T-helper 1 cell treated with Interleukin-12 subunit alpha and Interleukin-12 subunit beta and Interleukin-4 antibody, amounts not matched to agents 30 ng/mL and 1 ng/mL, for 36 hours (primary cell): ENCODE measurements around the gene DEAF1. TPM values are rescaled to one million over a fixed set of nuclear protein-coding genes. Genes with fewer than 3 reads are reported as not detected.
"Not testable (repeated sequence)": the region's sequence is repeated elsewhere in the genome, so short reads cannot be mapped to it uniquely, and the experiment has no call there.

Experiments
- intact Hi-C: fragments of 100-400 bp; cut with micrococcal nuclease; formaldehyde crosslinking; loops from one replicate; pipeline ENCODE4 v1.15.1; 2024
- total RNA-seq: library from RNA; stranded (reverse); gene quantifications from 2 replicates; pipeline ENCODE4 v1.2.3, GENCODE V29; 2022

Gene DEAF1
- total RNA-seq, 1 donor from 2014 or later, result 46.7 TPM

- intact Hi-C loops, result no loop called here
Measured at GRCh38 chr11:702462-703461, 7.7 kb upstream of the DEAF1 start.

- intact Hi-C loops, result no loop called here
Measured at GRCh38 chr11:701741-702461, 6.9 kb upstream of the DEAF1 start.

- intact Hi-C loops, result loop anchor here (5.0 kb wide), 1 partner anchor 213 kb away; the partner anchor contains the start of gene CHID1
Measured at GRCh38 chr11:699753-700152, 4.7 kb upstream of the DEAF1 start.

- intact Hi-C loops, result loop anchor here (5.0 kb wide), 1 partner anchor 213 kb away; the partner anchor contains the start of gene CHID1
Measured at GRCh38 chr11:699116-699508, 4.1 kb upstream of the DEAF1 start.

- intact Hi-C loops, result loop anchor here (5.0 kb wide), 1 partner anchor 214 kb away; the partner anchor contains the start of gene CHID1
Measured at GRCh38 chr11:698493-699115, 3.6 kb upstream of the DEAF1 start.

- intact Hi-C loops, result loop anchor here (5.0 kb wide), 1 partner anchor 214 kb away; the partner anchor contains the start of gene CHID1
Measured at GRCh38 chr11:697811-698311, 2.8 kb upstream of the DEAF1 start.

- intact Hi-C loops, result loop anchor here (1.0 to 5.0 kb wide), 2 partner anchors 26 to 215 kb away; partner anchors contain the start of gene CHID1
Measured at GRCh38 chr11:696955-697491, 2.0 kb upstream of the DEAF1 start.

- intact Hi-C loops, result loop anchor here (1.0 to 5.0 kb wide), 13 partner anchors 28 to 459 kb away; partner anchors contain the start of genes CHID1, GATD1, HRAS and IRF7
Measured at GRCh38 chr11:695538-696248, 671 bp upstream of the DEAF1 start, which contains the start of gene TMEM80. TSS of gene TMEM80 (plus strand) at chr11:695816. CDS start at chr11:695828, 12 bp downstream.

GRCh38 chr11:695288-695537 is 191 bp upstream of the DEAF1 start:
- intact Hi-C loops, result loop anchor here (1.0 to 5.0 kb wide), 12 partner anchors 52 to 459 kb away; partner anchors contain the start of genes CHID1, GATD1, HRAS and IRF7

- intact Hi-C loops, result loop anchor here (2.0 kb wide), 1 partner anchor 187 kb away; the partner anchor contains the start of gene RNH1
Measured at GRCh38 chr11:693887-694562, 997 bp downstream of the DEAF1 start.

GRCh38 chr11:693415-693831 is 1.6 kb downstream of the DEAF1 start:
- intact Hi-C loops, result no loop called here

GRCh38 chr11:692824-693414 is 2.1 kb downstream of the DEAF1 start:
- intact Hi-C loops, result no loop called here

- intact Hi-C loops, result no loop called here
Measured at GRCh38 chr11:691710-692590, 3.1 kb downstream of the DEAF1 start.

- intact Hi-C loops, result no loop called here
Measured at GRCh38 chr11:690738-691633, 4.0 kb downstream of the DEAF1 start.

GRCh38 chr11:690244-690643 is 4.8 kb downstream of the DEAF1 start:
- intact Hi-C loops, result not testable (repeated sequence)

- intact Hi-C loops, result no loop called here
Measured at GRCh38 chr11:689625-690024, 5.4 kb downstream of the DEAF1 start.

GRCh38 chr11:688681-689080 is 6.3 kb downstream of the DEAF1 start:
- intact Hi-C loops, result no loop called here
